Common myeloid progenitor, CD34-positive (primary cell): ENCODE results near the gene TMPRSS11B.

ENCODE experiments used
- CTCF ChIA-PET: fragments of 350-600 bp; sonication (Branson Sonifier 250); formaldehyde crosslinking; loops from one replicate; lab custom pipeline; 2021; ENCODE audit warnings: antibody characterized with exemption; lab: Charles Lee
- POLR2A ChIA-PET: fragments of 350-600 bp; sonication (Branson Sonifier 250); formaldehyde crosslinking; loops from one replicate; lab custom pipeline; 2021; ENCODE audit warnings: antibody characterized with exemption; lab: Charles Lee
- DNase-seq, 3 donors: peaks; one replicate each; pipeline versions ENCODE4 v3.0.0 to v3.0.0-alpha.2; 2013
- H3K27ac ChIP-seq, 2 experiments: 1 replicate in 1 of 2; 2 replicates in 1 of 2; pipeline ENCODE4 v1.7.0; 2013; ENCODE audit warnings: inconsistent platforms in 2 of 2, low read length in 2 of 2, mild to moderate bottlenecking in 2 of 2, low read depth in 1 of 2, moderate library complexity in 1 of 2; ENCODE audit not compliant: severe bottlenecking in 2 of 2, insufficient read depth in 1 of 2, poor library complexity in 1 of 2
- H3K27me3 ChIP-seq, 5 experiments: replicated peaks in 2 of 5; 1 replicate in 3 of 5; 2 replicates in 2 of 5; pipeline versions ENCODE4 v1.6.1 to v1.7.0; 2013; ENCODE audit warnings: low read length in 4 of 5, mild to moderate bottlenecking in 2 of 5, moderate library complexity in 2 of 5, inconsistent platforms in 1 of 5; ENCODE audit not compliant: insufficient read depth in 5 of 5, control insufficient read depth in 4 of 5
- H3K36me3 ChIP-seq, 4 experiments: 1 replicate in 2 of 4; 2 replicates in 2 of 4; pipeline versions ENCODE4 v1.6.1 to v1.7.0; 2013; ENCODE audit warnings: low read length in 3 of 4, control low read depth in 1 of 4, mild to moderate bottlenecking in 1 of 4; ENCODE audit not compliant: control insufficient read depth in 4 of 4, insufficient read depth in 4 of 4
- H3K4me1 ChIP-seq, 4 experiments: 1 replicate in 3 of 4; 2 replicates in 1 of 4; pipeline versions ENCODE4 v1.6.1 to v1.7.1; 2013; ENCODE audit warnings: low read length in 3 of 4, mild to moderate bottlenecking in 3 of 4, control low read depth in 1 of 4, inconsistent platforms in 1 of 4, moderate library complexity in 1 of 4; ENCODE audit not compliant: control insufficient read depth in 4 of 4, insufficient read depth in 4 of 4; ENCODE audit errors: control extremely low read depth in 1 of 4
- H3K4me3 ChIP-seq, 7 experiments: 1 replicate in 4 of 7; 2 replicates in 3 of 7; pipeline versions ENCODE4 v1.5.1 to v1.7.0; 2013; ENCODE audit warnings: mild to moderate bottlenecking in 7 of 7, low read length in 6 of 7, moderate library complexity in 6 of 7, inconsistent platforms in 2 of 7, low read depth in 2 of 7, control low read depth in 1 of 7; ENCODE audit not compliant: insufficient read depth in 4 of 7, control insufficient read depth in 1 of 7; ENCODE audit errors: extremely low read depth in 1 of 7
- H3K9me3 ChIP-seq, 5 experiments: 1 replicate in 4 of 5; 2 replicates in 1 of 5; pipeline versions ENCODE4 v1.6.1 to v1.7.1; 2013; ENCODE audit warnings: low read length in 4 of 5, mild to moderate bottlenecking in 2 of 5, inconsistent platforms in 1 of 5, low read depth in 1 of 5, moderate library complexity in 1 of 5; ENCODE audit not compliant: control insufficient read depth in 4 of 5, insufficient read depth in 2 of 5; ENCODE audit errors: control extremely low read depth in 1 of 5
- WGBS: methylation state at CpG from one replicate; pipeline ENCODE4 v1.1.5; 2013; ENCODE audit not compliant: insufficient coverage; 5-methylcytosine and 5-hydroxymethylcytosine counted together

TMPRSS11B gene

DNA sequence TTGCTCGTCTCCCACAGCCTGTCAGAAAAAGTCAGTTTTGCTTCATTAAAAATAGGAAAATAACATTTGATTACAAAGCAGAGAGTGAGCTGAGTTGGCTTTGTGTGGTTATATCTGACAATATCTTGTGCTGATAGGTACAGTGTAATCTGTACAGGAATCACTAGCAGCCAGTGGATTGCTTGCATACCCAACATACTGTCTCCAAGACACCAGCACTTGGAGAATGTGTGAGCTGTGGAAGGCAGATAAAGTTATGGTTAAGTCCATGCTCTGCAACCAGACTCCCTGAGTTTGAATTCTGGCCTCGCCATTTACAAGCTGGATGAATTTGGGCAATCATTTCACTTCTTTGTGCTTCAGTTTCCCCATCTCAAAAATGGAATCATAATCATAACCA is 58.3 kb downstream of the TMPRSS11B start:
- Histone ChIP-seq H3K27me3 (peaks cover 0 to 2% (median 0%) of the 10 kb centered on the region in 5 experiments), H3K9me3 (no peaks in the 10 kb centered on the region), H3K4me1 (no peaks in the 10 kb centered on the region), H3K27ac (no peak overlapping the region), H3K4me3 (no peak overlapping the region), H3K36me3 (no peaks in the 10 kb centered on the region)
- no peak for DNase-seq
- POLR2A ChIA-PET, result interaction anchor here (1.0 kb wide), 1 partner anchor 97 kb away, joined by 3 read pairs; no protein-coding TSS in a partner anchor
- WGBS, result 67% methylated on average over 1 of the region's 2 CpGs
- CTCF ChIA-PET, result no interaction called here

DNA sequence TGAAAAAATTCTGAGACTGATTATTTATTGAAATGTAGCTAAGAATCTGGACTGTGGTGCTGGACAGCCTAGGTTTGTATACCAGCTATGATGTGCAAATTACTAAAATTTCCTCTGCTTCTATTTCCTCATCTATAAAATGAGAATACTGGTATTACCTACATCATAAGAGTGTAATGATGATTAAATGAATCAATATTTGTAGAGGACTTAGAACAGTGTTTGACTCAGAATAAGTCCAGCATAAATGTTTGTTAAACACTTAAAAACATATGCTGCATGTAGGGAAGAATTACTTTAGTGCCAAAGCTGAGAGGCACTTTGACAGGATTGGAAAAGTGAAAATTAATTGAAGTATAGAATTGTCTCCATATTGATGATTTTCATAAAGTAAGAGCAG is 60.6 kb downstream of the TMPRSS11B start:
- DNase-seq, result no peak
- Histone ChIP-seq H3K4me1 (no peaks in the 10 kb centered on the region), H3K27ac (no peak overlapping the region), H3K27me3 (peaks cover 0 to 2% (median 0%) of the 10 kb centered on the region in 5 experiments), H3K4me3 (no peak overlapping the region), H3K9me3 (no peaks in the 10 kb centered on the region), H3K36me3 (no peaks in the 10 kb centered on the region)
- CTCF ChIA-PET, result interaction anchor here (1.0 kb wide), 1 partner anchor 10 kb away, joined by 3 read pairs; no protein-coding TSS in a partner anchor
- POLR2A ChIA-PET, result no interaction called here

DNA sequence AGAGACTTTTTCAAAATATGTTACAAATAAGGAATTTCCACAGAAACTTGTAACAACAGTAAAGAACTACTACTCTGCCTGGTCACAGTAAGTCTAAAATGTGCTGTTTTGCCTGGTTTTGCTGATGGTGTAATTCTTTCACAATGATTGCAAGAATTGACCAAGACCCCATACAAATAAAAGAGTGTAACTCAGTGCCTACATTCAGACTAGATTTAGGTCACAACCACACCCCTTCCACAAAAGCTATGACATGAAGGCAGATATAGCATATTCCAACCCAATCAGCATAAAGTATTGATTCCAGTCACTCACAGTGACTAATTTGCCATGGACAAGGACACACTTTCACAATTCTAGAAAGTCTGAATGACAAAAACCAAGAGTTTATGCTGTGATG is 62.1 kb downstream of the TMPRSS11B start:
- CTCF ChIA-PET, result no interaction called here
- Histone ChIP-seq H3K27me3 (peaks cover 0 to 2% (median 0%) of the 10 kb centered on the region in 5 experiments), H3K4me3 (no peak overlapping the region), H3K27ac (no peak overlapping the region), H3K36me3 (no peaks in the 10 kb centered on the region), H3K4me1 (no peaks in the 10 kb centered on the region), H3K9me3 (no peaks in the 10 kb centered on the region)
- POLR2A ChIA-PET, result no interaction called here
- DNase-seq, result no peak

DNA sequence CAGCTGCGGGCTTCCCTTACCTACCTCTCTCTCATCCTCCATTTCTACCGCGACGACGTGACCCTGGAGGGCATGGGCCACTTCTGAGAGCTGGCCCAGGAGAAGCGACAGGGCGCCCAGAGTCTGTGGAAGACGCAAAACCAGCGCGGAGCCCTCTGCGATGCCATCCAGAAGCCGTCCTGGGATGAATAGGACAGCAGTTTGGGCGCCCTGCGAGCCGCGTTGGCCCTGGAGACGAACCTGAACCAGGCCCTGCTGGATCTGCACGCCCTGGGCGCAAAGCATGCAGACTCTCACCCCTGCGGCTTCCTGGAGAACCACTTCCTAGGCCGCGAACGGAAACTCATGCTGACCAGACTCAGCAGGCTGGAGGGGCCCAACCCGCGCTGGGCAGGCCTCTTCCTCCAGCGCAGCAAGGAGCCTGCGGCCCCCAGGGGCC is 63.1 kb downstream of the TMPRSS11B start:
- ChIA-PET POLR2A (no interaction called here), CTCF (no interaction called here)
- H3K27ac ChIP-seq, result no peak overlapping the region
- H3K4me1 ChIP-seq, result no peaks in the 10 kb centered on the region
- H3K36me3 ChIP-seq, result no peaks in the 10 kb centered on the region
- H3K9me3 ChIP-seq, result no peaks in the 10 kb centered on the region
- peaks cover 0 to 2% (median 0%) of the 10 kb centered on the region in 5 experiments for H3K27me3 ChIP-seq
- H3K4me3 ChIP-seq, result no peak overlapping the region
- DNase-seq, result no peak
- WGBS, result 96% methylated on average over 20 of the region's 27 CpGs

DNA sequence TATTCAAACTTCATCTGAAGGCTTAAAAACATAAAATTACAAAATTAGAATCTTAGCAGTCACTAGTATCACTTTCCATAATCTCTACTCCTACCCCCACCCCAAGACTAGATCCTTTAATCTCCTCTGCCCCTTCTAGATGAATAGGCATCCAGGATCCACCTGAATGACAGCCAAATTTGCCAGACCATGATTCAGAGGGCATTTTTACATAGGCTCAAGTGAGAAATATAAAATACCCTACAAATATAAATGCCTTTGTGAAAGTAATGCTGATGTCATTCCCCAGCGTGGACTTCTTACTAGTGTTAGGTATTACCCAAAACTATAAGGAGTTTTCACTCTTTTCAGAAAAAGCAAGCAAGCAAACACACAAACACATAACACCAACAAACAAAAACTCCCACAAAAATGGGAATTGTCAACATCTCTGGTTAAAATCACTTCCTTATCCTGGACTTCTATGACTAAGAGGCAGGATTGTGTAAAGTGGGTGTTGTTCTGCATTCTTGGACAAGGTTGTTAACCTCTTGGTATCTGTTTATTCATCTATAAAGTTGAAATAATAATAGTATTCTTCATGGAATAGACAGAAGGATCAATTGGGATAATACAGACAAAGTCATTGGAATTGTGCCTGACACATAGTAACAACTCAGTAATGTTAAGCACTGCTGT is 64.5 kb downstream of the TMPRSS11B start:
- H3K4me3 ChIP-seq, result no peak overlapping the region
- WGBS, result no CpG with 5 or more reads among the region's 1 CpG
- H3K4me1 ChIP-seq, result no peaks in the 10 kb centered on the region
- no peak overlapping the region for H3K27ac ChIP-seq
- H3K9me3 ChIP-seq, result no peaks in the 10 kb centered on the region
- DNase-seq, result no peak
- H3K27me3 ChIP-seq, result peaks cover 0 to 2% (median 0%) of the 10 kb centered on the region in 5 experiments
- H3K36me3 ChIP-seq, result no peaks in the 10 kb centered on the region
- ChIA-PET POLR2A (no interaction called here), CTCF (interaction anchor here (1.0 kb wide), 1 partner anchor 262 kb away, joined by 3 read pairs; no protein-coding TSS in a partner anchor)

DNA sequence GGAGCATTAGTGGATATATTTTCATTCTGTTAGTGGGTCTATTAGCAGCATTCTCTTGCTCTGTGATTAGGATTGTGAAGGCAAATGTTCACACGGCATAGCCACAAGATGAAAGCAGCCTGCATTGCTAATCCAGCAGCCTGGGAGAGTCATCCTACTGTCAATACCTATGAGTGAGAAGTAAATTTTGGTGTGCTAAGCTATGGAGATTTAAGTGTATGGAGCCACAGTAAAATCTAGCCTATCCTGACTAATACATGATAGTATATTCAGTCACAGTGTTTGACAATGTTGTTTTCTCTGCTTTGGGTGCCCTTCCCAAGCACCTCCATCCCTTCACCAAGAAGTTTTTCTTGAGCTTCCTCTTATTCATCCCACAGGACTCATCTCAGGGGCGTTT is 68.6 kb downstream of the TMPRSS11B start:
- Histone ChIP-seq H3K9me3 (no peaks in the 10 kb centered on the region), H3K27ac (no peak overlapping the region), H3K4me1 (no peaks in the 10 kb centered on the region), H3K36me3 (no peaks in the 10 kb centered on the region), H3K4me3 (no peak overlapping the region), H3K27me3 (no peaks in the 10 kb centered on the region)
- DNase-seq, result no peak
- CTCF ChIA-PET, result interaction anchor here (1.2 to 3.7 kb wide), 2 partner anchors 258 to 306 kb away, joined by 3 to 20 read pairs; no protein-coding TSS in a partner anchor
- no CpG with 5 or more reads among the region's 2 CpGs for WGBS
- POLR2A ChIA-PET, result no interaction called here
